CD4-positive, alpha-beta T cell treated with Interferon alpha-2 for 1 hour (primary cell): ENCODE measurements around the gene CELF2.

Experiments
- DNase-seq, 2 donors: peaks; one replicate each; pipeline ENCODE4 v3.0.0-alpha.2; 2020 to 2022

The CELF2 gene

DNA sequence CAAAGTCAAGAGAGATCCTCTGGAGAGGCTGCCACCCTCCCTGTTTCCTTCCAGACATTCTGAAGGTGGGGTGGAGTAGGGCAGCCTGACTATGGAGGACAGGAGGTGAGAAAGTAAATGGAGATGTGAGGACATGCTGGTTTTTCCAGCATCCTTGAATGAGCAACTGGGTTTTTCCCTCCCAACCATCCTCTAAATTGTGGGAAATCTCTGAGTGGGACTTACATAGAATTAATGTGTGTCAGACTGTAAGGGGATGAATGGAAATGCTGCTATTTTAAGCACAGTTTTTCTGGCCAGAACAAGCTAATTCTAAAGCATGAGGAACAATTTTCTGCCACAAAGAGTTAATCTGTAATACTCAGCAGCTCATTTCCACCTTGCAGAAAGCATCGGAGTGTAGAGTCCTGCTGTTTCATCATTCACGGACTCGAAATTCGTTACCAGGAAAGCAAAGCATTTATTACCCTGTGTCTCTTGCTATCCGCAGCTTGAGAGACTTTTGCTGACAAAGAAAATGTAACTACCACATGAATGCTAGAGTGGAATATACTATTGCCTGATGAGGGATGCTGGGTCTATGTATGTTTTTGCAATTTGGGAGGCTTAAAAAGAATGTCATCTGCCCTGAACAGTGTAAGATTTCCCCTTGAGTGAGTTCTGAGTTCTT lies 213.0 kb downstream of the CELF2 start:
- DNase-seq = no peak

DNA sequence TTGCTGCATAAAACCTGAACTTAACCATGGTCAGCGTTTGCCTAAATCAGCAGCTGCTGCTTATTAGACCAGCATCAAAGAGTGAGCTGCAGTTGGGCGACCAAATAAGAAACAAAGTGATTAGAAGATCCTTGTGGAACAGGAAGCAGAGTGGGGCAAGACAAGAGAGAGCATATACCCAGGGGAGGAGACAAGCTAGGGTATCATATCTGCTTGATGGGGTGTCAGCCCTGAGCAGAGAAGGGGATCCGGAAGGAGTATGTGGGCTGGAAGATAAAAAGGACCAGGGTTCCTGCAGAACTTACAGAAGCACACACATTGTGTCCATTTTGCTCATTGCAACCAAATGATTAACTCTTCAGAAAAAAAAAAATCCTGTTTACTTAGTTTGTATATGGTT lies 213.6 kb downstream of the CELF2 start:
- DNase-seq = no peak

DNA sequence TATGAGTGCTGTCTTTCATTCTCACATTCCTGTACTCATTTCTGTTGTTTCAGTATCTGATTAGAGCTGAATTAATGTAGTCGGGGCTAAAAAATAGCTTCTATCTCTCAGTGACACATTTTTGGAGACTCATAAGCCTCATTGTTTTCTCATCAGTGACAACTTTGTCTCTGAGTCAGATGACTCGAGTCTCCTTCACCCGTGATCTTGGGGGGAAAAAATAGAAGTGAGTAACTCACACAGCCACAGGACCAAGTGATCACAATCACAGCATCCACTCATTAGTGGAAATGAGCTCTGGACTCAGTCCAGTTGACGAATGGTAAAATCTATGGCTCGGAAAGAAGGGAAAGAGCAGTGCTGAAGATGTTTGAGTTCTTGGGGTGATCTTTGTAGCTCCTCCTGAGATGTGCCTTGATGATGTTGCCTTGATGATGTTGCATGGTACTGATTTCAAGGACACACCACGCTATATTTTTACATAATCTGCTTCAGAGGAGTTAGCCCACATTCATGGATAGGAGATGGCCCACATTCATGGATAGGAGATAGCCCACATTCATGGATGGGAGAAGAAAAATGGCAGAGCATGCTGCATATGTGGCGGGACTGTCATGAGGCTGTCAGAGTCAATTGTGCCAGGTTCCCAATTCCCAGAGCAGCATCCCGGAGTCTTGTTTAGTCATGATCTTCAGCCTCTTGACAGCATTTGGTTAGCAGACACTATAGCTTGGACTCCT lies 214.7 kb downstream of the CELF2 start:
- no peak for DNase-seq

DNA sequence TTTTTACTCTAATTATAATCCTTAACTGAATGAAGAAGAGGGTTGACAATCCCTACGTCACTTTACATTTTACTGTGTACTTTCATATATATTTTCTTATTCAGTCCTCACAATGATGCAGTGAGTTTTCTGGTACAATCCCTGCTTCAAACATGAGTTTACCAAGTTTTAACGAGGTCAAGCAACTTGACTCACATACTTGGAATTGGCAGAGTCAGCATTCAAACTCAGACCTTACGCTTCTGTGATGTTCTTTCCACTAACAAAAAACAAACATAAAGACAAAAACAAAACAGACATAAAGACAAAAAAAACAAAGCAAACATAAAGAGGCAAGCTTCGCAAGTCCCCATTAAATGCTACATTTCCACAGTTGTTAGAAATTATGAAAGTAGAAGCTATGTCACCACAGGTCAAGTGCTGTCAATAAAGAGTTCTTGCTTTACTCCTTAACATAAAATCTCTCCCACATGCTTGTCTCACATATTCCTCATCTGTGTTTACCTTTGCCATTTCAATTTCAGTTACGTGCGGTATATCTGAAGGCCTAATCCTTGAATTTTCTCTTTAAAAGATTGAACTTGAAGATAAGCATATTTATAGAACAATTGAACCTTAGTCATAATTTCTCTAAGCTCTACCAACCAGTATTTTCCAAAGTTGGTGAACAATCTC lies 217.3 kb downstream of the CELF2 start:
- no peak for DNase-seq

DNA sequence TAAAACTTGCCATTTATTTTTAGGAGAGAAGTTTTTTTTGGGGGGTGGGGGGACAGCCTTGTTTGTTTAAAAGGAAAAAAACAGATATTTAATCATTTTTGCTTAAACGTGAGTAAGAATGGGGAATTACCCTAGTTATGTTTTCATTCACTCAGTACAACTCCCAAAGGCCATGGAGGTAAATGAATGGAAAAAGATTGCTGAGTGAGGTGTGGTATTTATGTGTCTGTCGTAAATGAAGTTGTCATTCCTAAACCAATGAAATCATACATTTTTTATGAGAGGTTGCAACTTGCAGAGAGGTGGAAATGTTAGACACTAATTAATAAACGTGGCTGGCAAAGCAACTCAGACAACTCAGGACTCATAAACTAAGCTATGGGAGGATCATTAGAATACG lies 218.1 kb downstream of the CELF2 start:
- DNase-seq = no peak

DNA sequence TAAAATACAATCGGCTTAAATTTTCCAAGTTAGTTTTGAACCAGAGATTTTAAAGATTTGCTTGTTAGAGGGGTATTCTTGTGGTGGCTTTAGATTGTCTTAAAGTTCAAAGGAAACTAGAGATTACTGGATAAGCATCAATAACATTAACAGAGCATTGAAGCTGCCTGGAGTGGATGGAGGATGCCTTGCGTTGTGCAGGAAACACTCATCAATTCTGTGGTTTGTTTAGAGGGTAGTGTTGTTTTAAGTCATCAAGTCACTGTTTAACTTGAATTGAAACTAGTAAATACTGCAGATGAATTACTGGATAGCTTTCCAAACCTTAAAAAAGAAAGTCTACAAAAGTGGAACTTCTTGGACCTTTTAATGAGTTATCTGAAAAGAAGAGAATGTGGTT lies 218.6 kb downstream of the CELF2 start:
- DNase-seq = peak in 1 of 2 donors; percentile 66

DNA sequence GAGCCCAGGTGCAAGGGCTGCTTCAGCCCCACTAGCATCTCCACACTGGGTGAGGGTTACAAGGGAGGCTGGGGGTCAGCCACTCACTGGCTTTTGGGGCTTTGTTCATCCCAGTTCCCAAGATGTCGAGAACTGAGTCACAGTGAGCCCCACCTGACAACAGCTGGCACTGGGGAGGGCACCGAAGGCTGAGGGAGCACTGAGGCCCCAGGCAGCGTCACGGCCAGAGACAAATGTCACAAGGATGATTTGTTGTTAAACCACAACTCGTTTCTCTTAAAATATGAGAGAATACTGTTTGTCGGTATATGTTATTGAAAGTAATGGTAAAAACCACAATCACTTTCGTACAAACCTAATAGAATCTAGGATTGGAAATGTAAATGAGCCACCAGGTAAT lies 219.9 kb downstream of the CELF2 start:
- DNase-seq = peak in 1 of 2 donors; percentile 56

DNA sequence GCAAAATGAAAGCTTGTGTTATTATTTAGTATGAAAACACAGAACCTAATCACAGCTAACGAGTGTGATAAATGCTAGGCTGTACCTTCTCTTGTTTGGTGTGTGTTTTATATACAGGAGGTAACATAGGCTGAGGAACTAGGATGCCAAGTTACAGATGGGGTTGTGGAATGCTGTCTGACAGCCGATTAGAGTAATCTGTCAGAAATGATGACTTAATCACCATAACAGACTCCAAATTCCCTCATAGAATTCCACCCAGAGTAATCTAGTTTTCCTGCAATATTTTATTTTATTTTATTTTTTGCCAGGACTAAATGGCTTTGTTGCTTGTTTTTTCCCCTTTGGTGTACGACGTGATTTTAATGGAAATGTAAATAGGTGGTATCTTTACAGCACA lies 221.2 kb downstream of the CELF2 start:
- no peak for DNase-seq

DNA sequence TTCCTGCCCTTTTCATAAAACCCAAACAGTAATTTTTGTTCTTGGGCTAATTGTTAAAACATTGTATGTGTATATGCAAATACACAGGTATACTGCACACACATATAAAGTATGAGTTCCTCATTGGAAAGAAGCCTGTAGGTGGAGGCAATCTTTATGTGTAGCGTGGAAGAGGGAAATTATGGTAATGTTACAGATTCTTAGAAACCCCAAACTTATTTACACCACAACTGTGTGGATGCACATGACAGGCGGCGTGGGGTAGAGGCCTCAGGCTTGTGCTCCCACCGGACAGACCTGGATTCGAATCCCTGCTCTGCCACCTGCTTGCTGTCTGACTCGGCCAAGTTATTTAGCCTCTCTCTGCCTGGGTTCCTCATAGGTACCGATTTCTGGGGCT lies 223.0 kb downstream of the CELF2 start:
- DNase-seq = no peak

DNA sequence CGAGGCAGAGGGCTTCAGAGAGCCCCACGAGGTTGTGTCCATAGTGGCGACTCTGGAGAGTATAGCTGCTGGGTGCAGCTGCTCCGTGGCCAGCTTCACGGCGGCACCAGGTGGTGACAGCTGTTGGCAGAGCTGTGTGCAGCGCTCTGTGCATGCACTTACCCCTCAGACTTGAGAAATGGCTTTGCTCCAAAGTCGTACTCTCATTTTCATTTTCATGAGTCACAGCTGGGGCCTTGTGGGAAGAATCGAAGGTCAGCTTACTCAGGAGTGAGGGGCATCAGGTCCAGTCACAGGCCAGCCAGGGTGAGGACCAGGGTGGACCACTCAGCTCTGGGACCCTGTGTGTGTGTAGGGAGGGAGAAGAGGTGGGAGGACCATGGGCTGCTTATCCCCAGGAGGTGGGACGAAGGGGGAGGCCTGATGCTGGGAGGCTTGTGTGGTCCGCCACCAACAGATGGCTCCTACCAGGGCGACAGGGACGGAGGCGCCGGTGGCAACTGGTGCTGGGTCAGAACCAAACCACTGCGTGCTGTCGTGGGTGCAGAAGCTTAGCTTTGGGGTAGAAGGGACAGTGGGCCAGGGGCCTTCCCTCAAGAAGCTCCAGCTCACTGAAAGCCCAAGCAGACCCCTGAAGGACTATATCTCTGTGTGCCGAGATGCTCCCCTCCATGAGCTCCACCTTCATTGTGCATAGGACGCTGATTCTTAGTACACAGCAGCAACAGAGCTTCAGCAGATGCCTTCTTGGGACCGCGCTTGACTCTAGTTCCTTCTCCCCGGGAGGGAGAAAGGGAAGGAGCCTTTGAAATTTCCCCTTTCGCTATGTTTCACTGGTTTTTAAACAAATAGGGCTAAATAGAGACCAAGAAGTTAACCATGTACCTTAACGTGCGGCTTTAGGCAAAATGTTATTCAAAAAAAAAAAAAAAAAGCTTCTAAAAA lies 225.0 kb downstream of the CELF2 start:
- peak in 1 of 2 donors; percentile 20 for DNase-seq

DNA sequence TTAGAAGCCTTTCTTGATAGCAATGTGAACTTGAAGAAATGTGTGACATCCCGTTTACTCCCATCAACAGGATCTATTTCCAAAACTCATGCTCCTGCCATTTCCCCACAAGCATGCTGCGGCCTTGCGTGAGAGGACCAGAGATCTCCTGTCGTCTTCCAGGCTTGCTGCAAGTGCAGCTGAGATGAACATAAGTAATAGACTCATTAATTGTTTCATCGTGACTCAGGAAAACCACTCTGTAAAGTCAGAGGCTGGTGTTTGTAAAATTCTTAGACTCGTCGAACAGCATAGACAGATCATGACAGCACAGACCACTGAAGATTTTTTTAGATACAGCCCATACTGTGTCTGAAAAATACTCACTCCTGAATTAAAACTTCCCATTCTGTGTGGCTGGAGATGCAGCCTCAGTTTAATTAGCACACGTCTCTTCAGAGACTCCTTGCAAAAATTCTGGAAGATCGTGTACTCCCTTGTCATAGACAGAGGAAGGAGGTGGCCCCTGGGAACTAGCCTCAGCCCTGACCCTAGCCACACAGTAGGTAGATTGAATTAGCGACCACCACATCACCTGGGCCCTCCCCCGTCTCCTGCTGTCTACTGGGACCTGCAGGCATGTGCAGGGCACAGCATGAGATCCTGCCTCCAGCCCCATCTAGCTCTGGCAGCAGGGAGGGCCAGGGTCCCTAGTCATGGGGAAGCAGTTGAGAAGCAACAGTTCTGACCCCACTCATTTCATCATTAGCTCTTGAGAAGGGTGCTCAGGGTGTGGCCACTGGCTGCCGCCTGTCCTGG lies 226.0 kb downstream of the CELF2 start:
- no peak for DNase-seq

DNA sequence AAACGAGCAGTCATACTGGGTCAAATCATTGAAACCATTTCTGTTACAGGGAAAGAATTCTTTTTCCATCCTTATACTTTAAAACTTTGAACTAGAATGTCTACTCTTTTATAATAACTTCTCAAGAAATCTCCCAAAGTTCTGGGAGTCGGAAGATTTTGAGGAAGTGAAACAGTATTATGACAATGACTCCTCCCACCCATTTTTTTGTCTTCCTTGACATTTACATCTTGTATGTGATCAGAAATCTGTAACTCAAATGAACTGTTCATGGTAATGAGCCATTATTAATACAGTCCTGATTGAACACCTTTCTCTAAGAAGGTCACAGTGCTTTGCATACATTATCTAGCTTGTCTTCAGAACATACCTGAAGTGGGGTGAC lies 227.4 kb downstream of the CELF2 start:
- DNase-seq = no peak

DNA sequence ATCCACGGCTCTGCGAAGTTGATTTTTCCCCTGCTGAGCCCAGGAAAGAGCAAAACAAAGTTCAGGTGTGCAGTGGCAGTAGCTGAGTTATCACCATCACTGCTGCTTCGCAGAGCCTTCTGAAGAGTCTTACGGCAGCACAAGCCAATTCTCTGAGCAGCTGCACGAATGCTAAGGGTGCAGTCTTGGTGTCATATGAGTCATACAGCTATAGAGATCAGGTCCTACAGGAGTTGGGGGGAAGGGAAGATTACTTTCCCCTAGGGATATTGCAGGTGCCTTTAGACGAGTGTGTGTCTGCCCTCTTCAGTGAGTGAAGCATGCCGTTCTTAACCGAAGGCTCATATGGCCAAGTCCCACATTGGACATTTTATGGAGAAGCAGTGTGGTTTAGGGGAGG lies 227.8 kb downstream of the CELF2 start:
- DNase-seq = no peak

DNA sequence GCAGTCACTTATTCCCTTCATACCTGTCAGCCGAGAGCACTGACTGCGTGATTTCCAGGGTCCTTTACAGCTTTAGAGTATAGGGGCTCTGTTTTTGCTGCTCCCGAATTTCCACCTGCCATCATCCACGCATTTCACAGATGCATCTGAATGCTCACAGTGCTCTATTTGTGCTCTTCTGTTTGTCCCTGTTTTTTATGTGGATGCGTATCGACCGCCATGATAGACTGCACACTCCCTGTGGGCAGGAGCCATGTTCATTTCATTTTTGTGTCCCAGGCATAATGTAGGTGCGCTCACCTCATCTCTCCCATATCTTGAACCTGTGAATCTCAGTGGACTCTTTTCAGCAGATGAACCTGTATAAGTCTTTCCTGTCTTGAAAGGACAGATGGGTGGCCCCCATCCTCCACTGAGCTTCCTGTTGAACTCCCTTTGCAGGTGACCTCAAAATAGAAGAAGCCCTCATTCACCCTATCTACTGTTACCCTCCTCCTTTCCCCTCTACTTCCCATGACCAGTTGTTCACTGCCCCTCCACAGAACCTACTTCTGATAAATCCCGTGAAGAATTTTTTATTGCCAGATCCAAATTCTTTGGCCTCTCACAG lies 228.4 kb downstream of the CELF2 start:
- DNase-seq = no peak

DNA sequence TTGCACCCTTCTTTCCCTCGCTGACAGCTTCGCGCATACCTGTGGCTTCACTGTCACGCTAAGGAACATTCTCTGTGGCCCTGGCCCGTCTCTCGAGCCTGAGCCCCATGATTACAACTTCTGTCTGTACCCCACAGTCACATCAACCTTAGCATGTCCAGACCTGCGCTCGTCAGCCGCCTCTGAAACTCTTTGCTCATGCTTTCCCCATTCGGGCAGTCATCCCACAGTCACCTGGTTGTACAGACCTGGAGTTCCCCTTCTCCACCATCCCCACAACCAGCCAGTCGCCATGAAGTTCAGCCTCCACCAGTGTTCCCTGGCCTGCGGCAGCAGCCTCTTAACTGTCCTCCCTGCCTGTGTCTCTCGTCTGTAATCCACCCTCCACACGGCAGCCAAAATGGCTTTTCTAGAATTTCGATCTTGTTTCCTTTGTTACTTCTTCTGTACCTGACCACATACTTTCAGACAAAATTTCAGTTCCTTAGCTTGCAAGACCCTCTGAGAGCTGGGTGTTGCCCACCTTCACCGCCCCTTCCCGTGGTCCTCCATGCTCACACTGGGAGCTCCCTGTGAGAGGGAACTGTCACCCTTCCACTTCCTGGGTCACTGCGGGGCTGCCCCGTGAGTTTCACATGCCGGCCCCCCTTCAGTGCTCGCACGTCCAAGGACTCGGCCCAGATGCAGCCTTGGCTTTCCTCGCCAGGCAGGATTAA lies 229.2 kb downstream of the CELF2 start:
- no peak for DNase-seq

DNA sequence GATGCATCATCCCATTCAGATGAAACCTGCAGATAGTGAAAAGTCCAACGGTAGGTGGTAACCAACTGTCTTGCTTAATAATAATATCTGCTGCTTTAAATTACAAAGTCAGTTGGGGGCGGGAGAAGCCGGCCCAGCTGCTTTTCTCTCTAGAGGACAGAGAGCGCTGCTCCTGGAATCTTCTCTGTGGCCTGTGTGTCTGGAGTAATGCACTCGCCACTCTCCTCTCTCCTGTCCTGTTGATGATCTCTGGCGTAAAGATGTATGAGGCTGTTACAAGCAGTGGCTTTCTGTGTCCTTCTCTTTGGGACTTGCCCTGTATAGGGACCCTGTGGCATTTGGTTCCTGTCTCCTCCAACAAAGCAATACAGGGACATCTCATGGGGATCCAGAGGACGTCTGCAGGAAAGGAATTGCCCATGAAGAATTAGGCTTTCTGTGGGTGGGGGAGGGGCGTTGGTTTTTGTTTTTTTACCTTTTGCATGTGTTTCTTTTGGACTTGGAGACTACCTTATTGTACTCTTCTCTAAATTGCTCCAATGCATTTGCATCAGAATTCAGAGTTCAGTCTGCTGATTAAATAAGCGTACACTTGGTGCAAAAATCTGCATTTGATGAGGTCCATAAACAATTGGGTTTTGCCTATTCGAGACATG lies 231.6 kb downstream of the CELF2 start:
- no peak for DNase-seq

DNA sequence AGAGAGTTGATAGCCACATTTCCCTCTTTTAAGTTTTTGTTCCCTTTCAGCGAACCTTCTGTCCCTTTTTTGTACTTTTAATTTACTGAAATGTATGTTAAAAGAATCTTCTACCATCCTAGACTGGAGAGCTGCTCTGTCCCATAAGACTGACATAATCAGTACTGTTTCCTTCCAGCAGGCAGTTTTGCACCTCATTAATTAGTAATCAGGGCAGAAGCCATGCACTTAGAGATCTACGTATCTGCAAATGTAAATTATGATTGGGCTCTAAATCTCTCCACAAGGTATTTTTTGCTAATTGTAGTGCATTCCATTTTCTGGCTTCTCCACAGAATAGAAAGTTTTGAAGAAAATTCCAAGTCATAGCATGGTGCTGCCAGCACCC lies 232.1 kb downstream of the CELF2 start:
- no peak for DNase-seq

DNA sequence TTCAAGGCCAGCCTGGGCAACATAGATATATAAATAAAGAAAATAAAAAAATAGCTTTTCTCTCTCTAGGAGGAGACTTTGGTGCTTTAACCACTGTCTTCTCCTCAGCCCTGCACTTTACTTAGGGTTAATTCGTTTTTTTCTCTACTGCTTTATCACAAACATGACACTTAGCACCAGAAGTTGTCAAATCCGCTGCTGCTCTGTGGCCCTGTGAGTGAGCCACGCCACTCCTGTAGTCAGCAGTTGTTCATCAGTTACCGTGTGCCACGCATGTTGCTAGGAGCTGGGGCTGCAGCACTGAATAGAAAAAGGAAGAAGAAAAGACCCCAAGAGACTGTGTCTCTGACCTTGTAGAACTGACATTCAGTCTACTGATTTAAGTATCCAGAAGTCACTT lies 232.6 kb downstream of the CELF2 start:
- no peak for DNase-seq

DNA sequence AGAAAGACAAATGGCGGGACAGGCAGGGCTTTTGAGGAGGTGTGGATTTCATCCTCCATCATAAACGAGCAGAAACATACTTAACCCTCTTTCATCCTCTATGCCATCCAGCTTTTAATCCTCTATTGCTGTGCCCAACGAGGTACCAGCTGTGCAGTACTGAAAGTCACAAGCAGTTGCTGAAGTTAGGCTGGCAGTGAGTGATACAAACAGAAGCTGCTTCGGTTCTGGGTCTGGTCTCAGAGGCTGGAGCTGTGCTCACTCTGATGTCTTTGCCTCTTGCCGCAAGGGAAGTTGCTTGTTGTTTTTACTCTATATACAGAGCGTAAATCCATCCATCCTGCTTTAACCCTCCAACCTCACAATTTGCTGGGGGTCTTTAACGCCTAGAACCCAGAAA lies 235.2 kb downstream of the CELF2 start:
- no peak for DNase-seq

DNA sequence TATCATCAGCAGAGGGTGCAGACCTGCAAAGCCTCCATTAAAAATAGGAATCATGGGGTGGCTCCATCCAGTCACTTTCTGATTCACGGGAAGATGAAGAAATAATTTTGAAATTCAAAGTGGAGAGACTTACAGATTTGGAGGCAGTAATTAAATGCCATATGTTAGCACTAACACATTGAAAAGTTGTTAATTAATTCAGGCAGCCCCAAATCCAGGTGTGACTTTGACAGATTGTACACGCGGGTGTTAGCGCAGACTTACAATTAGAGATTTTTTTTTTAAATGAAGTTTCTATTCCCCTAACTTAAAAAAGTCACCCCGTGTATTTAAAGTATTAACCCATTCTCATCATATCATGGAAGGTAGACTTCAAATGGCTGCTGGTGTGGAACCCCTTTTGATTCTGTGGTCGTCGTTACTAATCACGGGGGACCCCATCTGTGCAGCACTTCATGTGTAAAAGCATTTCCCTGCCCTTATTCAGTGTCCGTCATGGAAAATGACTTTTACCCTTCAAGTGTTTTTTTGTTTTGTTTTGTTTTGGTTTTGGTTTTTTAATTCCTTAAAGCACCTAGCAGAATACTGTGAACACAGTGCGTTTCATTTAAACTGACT lies 235.8 kb downstream of the CELF2 start:
- no peak for DNase-seq
